Activated B cell treated with CpG ODN at 0.5 μM for 24 hours (primary cell): ENCODE data around the gene TECPR1. TPM values are rescaled to one million over a fixed set of nuclear protein-coding genes. Genes with fewer than 3 reads are reported as not detected.

ENCODE experiments used
- ATAC-seq: fragments of 200-7000 bp; cut with Tn5 transposase; one replicate; pipeline ENCODE4 v1.10.0; 2021; ENCODE audit warnings: low read depth, mild to moderate bottlenecking, moderate library complexity
- CTCF ChIA-PET: fragments of 350-600 bp; sonication (Branson Sonifier 250); formaldehyde crosslinking; loops from one replicate; lab custom pipeline; 2021; ENCODE audit warnings: antibody characterized with exemption; lab: Charles Lee
- POLR2A ChIA-PET: fragments of 350-600 bp; sonication (Branson Sonifier 250); formaldehyde crosslinking; loops from one replicate; lab custom pipeline; 2021; ENCODE audit warnings: antibody characterized with exemption; lab: Charles Lee
- DNase-seq: peaks from one replicate; pipeline ENCODE4 v3.0.0; 2022
- H3K27ac Mint-ChIP-seq: one replicate; pipeline ENCODE4 v1.8.0; 2020; ENCODE audit warnings: mixed read lengths
- H3K27me3 Mint-ChIP-seq: one replicate; pipeline ENCODE4 v1.8.0; 2021; ENCODE audit warnings: mixed read lengths
- H3K36me3 Mint-ChIP-seq: one replicate; pipeline ENCODE4 v1.8.0; 2021; ENCODE audit warnings: low read depth, mixed read lengths
- H3K4me1 Mint-ChIP-seq: one replicate; pipeline ENCODE4 v1.8.0; 2021; ENCODE audit warnings: mixed read lengths
- H3K4me3 Mint-ChIP-seq: one replicate; pipeline ENCODE4 v1.8.0; 2020; ENCODE audit warnings: mild to moderate bottlenecking, mixed read lengths
- H3K9me3 Mint-ChIP-seq: one replicate; pipeline ENCODE4 v1.8.0; 2020; ENCODE audit warnings: mixed read lengths
- intact Hi-C: fragments of 100-400 bp; cut with micrococcal nuclease; formaldehyde crosslinking; loops from one replicate; pipeline ENCODE4 v1.15.1; 2024
- total RNA-seq: library from RNA; stranded (reverse); gene quantifications from 2 replicates; pipeline ENCODE4 v1.2.3, GENCODE V29; 2022
- TF ChIP-seq, protein P1 (sequence below): fragments of 200-600 bp; IDR thresholded peaks from one replicate; pipeline ENCODE4 v1.8.0; 2022; ENCODE audit warnings: antibody characterized with exemption, mild to moderate bottlenecking

The TECPR1 gene
- total RNA-seq, 1 donor from 2014 or later = 34.5 TPM

DNA sequence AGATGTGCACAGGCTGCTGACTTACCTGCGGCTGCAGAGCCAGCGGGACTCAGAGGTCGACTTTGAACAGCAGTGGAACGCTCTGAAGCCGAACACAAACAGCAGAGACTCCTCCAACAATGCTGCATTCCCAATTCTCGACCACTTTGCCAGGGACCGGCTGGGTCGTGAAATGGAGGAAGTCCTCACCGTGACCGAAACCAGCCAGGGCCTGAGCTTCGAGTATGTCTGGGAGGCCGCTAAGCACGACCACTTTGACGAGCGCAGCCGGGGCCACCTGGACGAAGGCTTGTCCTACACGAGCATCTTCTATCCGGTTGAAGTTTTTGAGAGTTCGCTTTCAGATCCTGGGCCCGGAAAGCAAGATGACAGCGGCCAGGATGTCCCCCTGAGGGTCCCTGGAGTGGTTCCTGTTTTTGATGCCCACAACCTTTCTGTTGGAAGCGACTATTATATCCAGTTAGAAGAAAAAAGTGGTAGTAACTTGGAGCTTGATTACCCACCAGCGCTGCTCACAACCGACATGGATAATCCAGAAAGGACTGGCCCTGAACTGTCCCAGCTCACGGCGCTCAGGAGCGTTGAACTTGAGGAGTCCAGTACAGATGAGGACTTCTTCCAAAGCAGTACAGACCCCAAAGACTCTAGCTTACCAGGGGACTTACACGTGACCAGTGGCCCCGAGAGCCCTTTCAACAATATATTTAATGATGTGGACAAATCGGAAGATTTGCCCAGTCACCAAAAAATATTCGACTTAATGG lies 60.2 kb downstream of the TECPR1 start:
- H3K9me3 Mint-ChIP-seq = no peaks in the 10 kb centered on the region
- ChIA-PET CTCF (no interaction called here), POLR2A (no interaction called here)
- H3K4me1 Mint-ChIP-seq = peaks cover 6% of the 10 kb centered on the region
- H3K4me3 Mint-ChIP-seq = no peak overlapping the region
- peaks cover 11% of the 10 kb centered on the region for H3K27me3 Mint-ChIP-seq
- intact Hi-C loops = no loop called here
- ATAC-seq (no peak), DNase-seq (no peak)
- H3K27ac Mint-ChIP-seq = no peak overlapping the region
- TF ChIP-seq, protein P1, sequence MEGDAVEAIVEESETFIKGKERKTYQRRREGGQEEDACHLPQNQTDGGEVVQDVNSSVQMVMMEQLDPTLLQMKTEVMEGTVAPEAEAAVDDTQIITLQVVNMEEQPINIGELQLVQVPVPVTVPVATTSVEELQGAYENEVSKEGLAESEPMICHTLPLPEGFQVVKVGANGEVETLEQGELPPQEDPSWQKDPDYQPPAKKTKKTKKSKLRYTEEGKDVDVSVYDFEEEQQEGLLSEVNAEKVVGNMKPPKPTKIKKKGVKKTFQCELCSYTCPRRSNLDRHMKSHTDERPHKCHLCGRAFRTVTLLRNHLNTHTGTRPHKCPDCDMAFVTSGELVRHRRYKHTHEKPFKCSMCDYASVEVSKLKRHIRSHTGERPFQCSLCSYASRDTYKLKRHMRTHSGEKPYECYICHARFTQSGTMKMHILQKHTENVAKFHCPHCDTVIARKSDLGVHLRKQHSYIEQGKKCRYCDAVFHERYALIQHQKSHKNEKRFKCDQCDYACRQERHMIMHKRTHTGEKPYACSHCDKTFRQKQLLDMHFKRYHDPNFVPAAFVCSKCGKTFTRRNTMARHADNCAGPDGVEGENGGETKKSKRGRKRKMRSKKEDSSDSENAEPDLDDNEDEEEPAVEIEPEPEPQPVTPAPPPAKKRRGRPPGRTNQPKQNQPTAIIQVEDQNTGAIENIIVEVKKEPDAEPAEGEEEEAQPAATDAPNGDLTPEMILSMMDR = no peak
- peaks cover 71% of the 10 kb centered on the region for H3K36me3 Mint-ChIP-seq

DNA sequence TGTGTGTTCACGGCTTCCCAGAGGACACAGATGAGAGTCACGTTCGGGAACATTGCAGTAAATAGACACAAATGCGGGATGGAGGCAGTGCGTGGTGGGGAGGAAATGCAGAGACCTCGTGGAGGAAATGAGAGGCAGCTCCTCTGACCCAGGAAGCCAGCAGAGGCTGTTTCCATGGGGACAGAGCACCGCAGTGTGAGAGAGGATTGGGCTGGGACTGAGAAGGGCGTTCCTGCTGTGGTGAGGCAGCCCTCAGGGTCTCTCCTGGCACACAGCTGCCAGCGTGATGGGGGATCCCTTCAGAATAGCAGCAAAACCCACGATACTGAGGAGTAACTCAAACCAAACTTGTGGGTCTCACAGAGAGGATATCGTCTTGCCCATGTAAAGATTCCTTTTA lies 62.5 kb downstream of the TECPR1 start:
- Mint-ChIP-seq H3K4me3 (no peak overlapping the region), H3K27ac (no peak overlapping the region), H3K36me3 (peaks cover 63% of the 10 kb centered on the region), H3K4me1 (peaks cover 10% of the 10 kb centered on the region), H3K27me3 (peaks cover 5% of the 10 kb centered on the region), H3K9me3 (no peaks in the 10 kb centered on the region)
- ChIA-PET POLR2A (no interaction called here), CTCF (interaction anchor here (0.7 kb wide), 1 partner anchor 21 kb away, joined by 3 read pairs; no protein-coding TSS in a partner anchor)
- intact Hi-C loops = no loop called here
- DNase-seq (no peak), ATAC-seq (no peak)
- TF ChIP-seq, protein P1 = no peak

DNA sequence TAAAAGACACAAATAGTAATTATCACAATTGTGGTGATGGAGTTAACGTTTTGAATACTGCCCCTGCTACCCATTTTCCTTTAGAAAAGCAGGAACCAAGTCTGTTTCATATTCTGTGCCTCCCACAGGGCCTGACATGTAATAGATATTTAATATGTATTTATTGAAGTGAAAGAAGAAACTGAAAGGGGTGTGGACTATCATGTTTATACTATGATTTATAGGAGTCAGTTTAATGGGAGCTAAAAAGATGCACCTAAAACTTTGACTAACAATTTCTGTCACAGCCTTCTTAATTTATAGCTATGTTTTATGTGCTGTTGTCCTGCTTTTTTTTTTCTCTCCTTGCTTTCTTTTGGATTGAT lies 64.9 kb downstream of the TECPR1 start:
- POLR2A ChIA-PET = no interaction called here

DNA sequence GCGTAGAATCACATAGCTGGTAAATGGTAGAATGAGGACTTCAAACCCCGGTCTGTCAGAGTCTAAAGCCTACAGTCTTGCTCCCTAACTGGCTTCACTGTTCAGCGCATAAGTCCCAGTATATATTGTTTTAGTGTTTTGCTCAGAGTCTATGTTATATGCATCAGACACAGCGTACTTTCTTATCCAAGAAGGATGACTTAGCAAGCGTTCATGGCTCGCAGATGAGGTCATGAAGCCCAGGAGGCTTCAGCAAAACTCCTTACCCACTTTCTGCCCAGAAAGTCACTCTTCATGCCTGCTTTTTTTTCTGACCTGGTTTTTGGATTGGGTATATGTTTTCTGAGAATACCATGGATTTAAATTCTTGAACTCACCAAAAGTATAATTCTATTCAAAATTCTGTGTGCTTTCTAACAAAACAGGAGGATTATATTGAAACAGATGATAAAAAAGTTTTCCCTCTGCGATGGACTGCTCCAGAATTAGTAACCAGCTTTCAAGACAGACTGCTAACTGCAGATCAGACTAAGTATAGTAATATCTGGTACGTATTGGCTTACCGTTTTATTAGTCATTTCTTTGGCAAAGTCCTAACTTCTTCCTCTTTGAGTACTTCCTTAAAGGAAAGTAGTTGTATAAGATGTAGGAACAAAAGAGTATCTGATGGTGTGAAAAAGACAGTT lies 65.4 kb downstream of the TECPR1 start:
- CTCF ChIA-PET = no interaction called here
- intact Hi-C loops = no loop called here
- H3K4me3 Mint-ChIP-seq = no peak overlapping the region
- no peaks in the 10 kb centered on the region for H3K27me3 Mint-ChIP-seq
- peaks cover 37% of the 10 kb centered on the region for H3K36me3 Mint-ChIP-seq
- POLR2A ChIA-PET = no interaction called here
- TF ChIP-seq, protein P1 = no peak
- no peak overlapping the region for H3K27ac Mint-ChIP-seq
- H3K9me3 Mint-ChIP-seq = no peaks in the 10 kb centered on the region
- no peak for DNase-seq
- peaks cover 10% of the 10 kb centered on the region for H3K4me1 Mint-ChIP-seq
- no peak for ATAC-seq

More for the DNA sequence above, 64.9 kb downstream of the TECPR1 start:
- peaks cover 42% of the 10 kb centered on the region for H3K36me3 Mint-ChIP-seq
- no peak for DNase-seq
- peaks cover 10% of the 10 kb centered on the region for H3K4me1 Mint-ChIP-seq
- ATAC-seq = no peak
- no peaks in the 10 kb centered on the region for H3K27me3 Mint-ChIP-seq
- CTCF ChIA-PET = no interaction called here
- H3K9me3 Mint-ChIP-seq = no peaks in the 10 kb centered on the region
- H3K27ac Mint-ChIP-seq = no peak overlapping the region
- no peak overlapping the region for H3K4me3 Mint-ChIP-seq
- intact Hi-C loops = no loop called here
- TF ChIP-seq, protein P1 = no peak

DNA sequence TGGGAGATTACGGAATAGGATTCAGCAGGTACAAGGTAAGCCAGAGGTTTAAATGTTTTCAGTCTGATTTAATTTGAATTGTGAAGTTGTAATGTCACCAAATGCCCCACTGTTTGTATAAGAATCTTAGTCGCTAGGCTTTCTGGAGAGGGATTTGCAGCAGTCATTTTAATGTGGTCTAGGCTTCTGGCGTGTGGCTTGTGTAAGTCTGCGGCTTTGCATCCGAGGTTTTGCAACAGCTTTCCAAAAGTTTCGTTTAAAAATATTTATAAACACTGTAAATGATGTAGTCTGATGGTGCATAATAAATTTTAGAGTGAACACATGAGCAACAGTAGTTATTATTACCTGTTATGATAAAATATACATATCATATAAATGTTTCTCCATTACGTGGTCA lies 66.9 kb downstream of the TECPR1 start:
- ChIA-PET CTCF (no interaction called here), POLR2A (no interaction called here)
- DNase-seq (no peak), ATAC-seq (no peak)
- intact Hi-C loops = no loop called here
- Mint-ChIP-seq H3K9me3 (no peaks in the 10 kb centered on the region), H3K4me1 (peaks cover 10% of the 10 kb centered on the region), H3K27ac (no peak overlapping the region), H3K36me3 (peaks cover 24% of the 10 kb centered on the region), H3K4me3 (no peak overlapping the region), H3K27me3 (no peaks in the 10 kb centered on the region)
- TF ChIP-seq, protein P1 = no peak
